Measurements from ENCODE around the gene DOHH.

DNA sequence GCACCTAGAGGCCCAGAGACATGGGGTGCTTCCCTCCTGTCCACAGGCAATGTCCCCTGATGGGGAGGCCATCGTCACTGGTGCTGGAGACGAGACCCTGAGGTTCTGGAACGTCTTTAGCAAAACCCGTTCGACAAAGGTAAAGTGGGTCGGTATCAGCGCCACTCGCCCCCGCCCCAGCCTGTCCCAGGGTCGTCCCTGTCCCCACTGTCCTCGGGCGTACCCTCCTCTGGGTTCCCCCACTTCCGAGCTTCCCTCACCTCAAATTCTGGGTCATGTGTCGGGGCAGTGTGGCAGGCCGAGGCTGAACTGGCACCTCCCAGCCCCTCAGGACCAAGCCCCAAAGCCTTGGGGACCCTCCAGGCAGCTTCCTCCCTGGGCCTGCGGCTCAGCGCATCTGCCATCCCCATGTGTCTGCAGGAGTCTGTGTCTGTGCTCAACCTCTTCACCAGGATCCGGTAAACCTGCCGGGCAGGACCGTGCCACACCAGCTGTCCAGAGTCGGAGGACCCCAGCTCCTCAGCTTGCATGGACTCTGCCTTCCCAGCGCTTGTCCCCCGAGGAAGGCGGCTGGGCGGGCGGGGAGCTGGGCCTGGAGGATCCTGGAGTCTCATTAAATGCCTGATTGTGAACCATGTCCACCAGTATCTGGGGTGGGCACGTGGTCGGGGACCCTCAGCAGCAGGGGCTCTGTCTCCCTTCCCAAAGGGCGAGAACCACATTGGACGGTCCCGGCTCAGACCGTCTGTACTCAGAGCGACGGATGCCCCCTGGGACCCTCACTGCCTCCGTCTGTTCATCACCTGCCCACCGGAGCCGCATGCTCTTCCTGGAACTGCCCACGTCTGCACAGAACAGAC, 34.1 kb upstream of the DOHH start:
- TF ChIP-seq, protein P1, sequence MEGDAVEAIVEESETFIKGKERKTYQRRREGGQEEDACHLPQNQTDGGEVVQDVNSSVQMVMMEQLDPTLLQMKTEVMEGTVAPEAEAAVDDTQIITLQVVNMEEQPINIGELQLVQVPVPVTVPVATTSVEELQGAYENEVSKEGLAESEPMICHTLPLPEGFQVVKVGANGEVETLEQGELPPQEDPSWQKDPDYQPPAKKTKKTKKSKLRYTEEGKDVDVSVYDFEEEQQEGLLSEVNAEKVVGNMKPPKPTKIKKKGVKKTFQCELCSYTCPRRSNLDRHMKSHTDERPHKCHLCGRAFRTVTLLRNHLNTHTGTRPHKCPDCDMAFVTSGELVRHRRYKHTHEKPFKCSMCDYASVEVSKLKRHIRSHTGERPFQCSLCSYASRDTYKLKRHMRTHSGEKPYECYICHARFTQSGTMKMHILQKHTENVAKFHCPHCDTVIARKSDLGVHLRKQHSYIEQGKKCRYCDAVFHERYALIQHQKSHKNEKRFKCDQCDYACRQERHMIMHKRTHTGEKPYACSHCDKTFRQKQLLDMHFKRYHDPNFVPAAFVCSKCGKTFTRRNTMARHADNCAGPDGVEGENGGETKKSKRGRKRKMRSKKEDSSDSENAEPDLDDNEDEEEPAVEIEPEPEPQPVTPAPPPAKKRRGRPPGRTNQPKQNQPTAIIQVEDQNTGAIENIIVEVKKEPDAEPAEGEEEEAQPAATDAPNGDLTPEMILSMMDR (IDR thresholded peaks at IDR 0.05): no peak
- no peak for TF ChIP-seq EP300 (IDR thresholded peaks at IDR 0.05)

Measured in sigmoid colon (tissue), 4 donors.